SK-N-MC (cell line): Measurements from ENCODE around the gene SH2D3A.

ENCODE experiments used
- DNase-seq: peaks from one replicate; pipeline ENCODE4 v3.0.0-alpha.2; 2011; ENCODE audit warnings: low read depth, low spot score
- H3K27ac ChIP-seq: fragments of 200-600 bp; sonication (generic); 2 replicates; pipeline ENCODE4 v1.5.1; 2016; ENCODE audit warnings: mixed run types
- H3K36me3 ChIP-seq: fragments of 200-600 bp; sonication (generic); 2 replicates; pipeline ENCODE4 v1.6.1; 2017; ENCODE audit warnings: antibody characterized with exemption, low read length, mixed read lengths; ENCODE audit not compliant: insufficient read depth
- H3K4me3 ChIP-seq: fragments of 200-600 bp; sonication (generic); 2 replicates; pipeline ENCODE4 v1.5.1; 2016
- H3K9ac ChIP-seq: fragments of 200-600 bp; sonication (generic); 2 replicates; pipeline ENCODE4 v1.8.0; 2017; ENCODE audit warnings: mixed run types, mixed read lengths; ENCODE audit not compliant: insufficient read length
- H3K9me3 ChIP-seq: fragments of 200-600 bp; sonication (generic); 2 replicates; pipeline ENCODE4 v1.6.1; 2017; ENCODE audit warnings: low read depth, mild to moderate bottlenecking, antibody characterized with exemption, low read length, moderate library complexity, mixed read lengths
- EZH2 ChIP-seq: fragments of 200-600 bp; sonication (generic); IDR thresholded peaks from one replicate; pipeline ENCODE4 v1.6.1; 2017; ENCODE audit warnings: antibody characterized with exemption
- FOXP2 ChIP-seq: optimal IDR thresholded peaks from 2 replicates; pipeline ENCODE3; 2011; ENCODE audit warnings: mild to moderate bottlenecking, moderate library complexity; ENCODE audit not compliant: insufficient read depth; ENCODE audit errors: extremely low read length, control extremely low read depth
- POLR2AphosphoS5 ChIP-seq: IDR thresholded peaks from 2 replicates; pipeline ENCODE4 v1.6.1; 2012; ENCODE audit warnings: mild to moderate bottlenecking, low read depth, low read length, borderline replicate concordance

SH2D3A gene

GRCh38 chr19:6721138-6721474 lies 46.1 kb downstream of the SH2D3A start:
- DNase-seq = no peak
- H3K4me3 ChIP-seq = no peak overlapping the region
- H3K36me3 ChIP-seq = no peaks in the 10 kb centered on the region
- H3K9me3 ChIP-seq = no peaks in the 10 kb centered on the region
- H3K9ac ChIP-seq = no peak overlapping the region
- TF ChIP-seq FOXP2 (no peak), POLR2AphosphoS5 (no peak), EZH2 (no peak)
- H3K27ac ChIP-seq = no peak overlapping the region

DNA sequence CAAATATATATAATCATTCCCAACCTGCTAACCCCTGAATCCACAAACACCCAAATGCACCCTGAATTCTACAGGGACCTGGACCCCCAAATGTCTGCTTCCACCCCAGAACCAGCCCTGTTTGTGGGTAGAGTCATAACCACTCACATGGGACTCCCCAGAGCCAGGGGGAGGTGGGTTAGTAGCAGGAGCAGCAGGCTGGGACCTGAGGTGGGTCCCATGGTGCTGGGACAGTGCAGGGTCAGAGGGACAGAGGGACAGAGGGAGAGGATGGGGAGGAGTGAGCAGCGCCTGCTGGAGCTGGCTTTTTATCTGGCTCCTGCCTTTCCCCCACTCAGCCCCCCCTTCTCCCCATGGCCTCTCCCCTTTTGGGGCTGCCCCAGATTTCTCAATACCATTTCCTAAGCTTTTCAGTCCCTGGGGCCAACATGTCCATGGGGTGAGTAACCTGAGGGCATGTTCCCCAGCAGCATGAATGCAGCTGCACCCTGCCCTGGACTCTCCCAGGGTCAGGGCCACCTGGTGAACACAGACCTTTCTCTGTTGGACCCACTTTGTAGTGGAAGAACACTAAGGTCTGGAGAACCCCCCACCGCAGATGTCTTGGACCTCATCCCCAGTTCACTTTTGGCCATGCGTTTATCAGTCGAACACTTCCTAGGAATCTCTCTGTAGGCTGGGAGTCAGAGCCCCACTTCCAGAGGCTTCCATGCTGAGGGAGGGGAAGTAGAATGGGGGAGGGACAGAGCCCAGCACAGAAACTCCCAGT lies 46.7 kb downstream of the SH2D3A start, which contains the start of gene C3:
TSS of gene C3 (minus strand) at position 282 of the 769 bp plus-strand sequence. CDS start at position 221, 61 bp downstream.
- TF ChIP-seq FOXP2 = no peak
- TF ChIP-seq EZH2 = no peak
- no peak for TF ChIP-seq POLR2AphosphoS5
- Histone ChIP-seq H3K9me3 (no peaks in the 10 kb centered on the region), H3K9ac (no peak within 1 kb of the TSS), H3K4me3 (no peak within 1 kb of the TSS), H3K27ac (no peak within 1 kb of the TSS), H3K36me3 (no peaks in the 10 kb centered on the region)
- no peak for DNase-seq

- Histone ChIP-seq H3K9ac (no peak overlapping the region), H3K36me3 (no peaks in the 10 kb centered on the region), H3K9me3 (no peaks in the 10 kb centered on the region), H3K4me3 (no peak overlapping the region), H3K27ac (no peak overlapping the region)
- TF ChIP-seq EZH2 (no peak), POLR2AphosphoS5 (no peak), FOXP2 (no peak)
- DNase-seq = no peak
These were observed 47.3 kb downstream of the SH2D3A start for GRCh38 chr19:6719992-6720368.

- Histone ChIP-seq H3K9me3 (no peaks in the 10 kb centered on the region), H3K36me3 (no peaks in the 10 kb centered on the region), H3K9ac (no peak overlapping the region), H3K4me3 (no peak overlapping the region), H3K27ac (no peak overlapping the region)
- TF ChIP-seq POLR2AphosphoS5 = no peak
- no peak for TF ChIP-seq FOXP2
- TF ChIP-seq EZH2 = no peak
- no peak for DNase-seq
These were observed 47.7 kb downstream of the SH2D3A start for GRCh38 chr19:6719540-6719861.

- TF ChIP-seq EZH2 = no peak
- TF ChIP-seq POLR2AphosphoS5 = no peak
- TF ChIP-seq FOXP2 = no peak
- no peak overlapping the region for H3K4me3 ChIP-seq
- no peak overlapping the region for H3K9ac ChIP-seq
- H3K36me3 ChIP-seq = no peaks in the 10 kb centered on the region
- no peaks in the 10 kb centered on the region for H3K9me3 ChIP-seq
- H3K27ac ChIP-seq = no peak overlapping the region
- no peak for DNase-seq
These were observed 48.3 kb downstream of the SH2D3A start for GRCh38 chr19:6718741-6719539.

- Histone ChIP-seq H3K9me3 (no peaks in the 10 kb centered on the region), H3K36me3 (no peaks in the 10 kb centered on the region), H3K4me3 (no peak overlapping the region), H3K27ac (no peak overlapping the region), H3K9ac (no peak overlapping the region)
- TF ChIP-seq FOXP2 = no peak
- no peak for TF ChIP-seq EZH2
- no peak for TF ChIP-seq POLR2AphosphoS5
- DNase-seq = no peak
These were observed 49.0 kb downstream of the SH2D3A start for GRCh38 chr19:6718111-6718740.

DNA sequence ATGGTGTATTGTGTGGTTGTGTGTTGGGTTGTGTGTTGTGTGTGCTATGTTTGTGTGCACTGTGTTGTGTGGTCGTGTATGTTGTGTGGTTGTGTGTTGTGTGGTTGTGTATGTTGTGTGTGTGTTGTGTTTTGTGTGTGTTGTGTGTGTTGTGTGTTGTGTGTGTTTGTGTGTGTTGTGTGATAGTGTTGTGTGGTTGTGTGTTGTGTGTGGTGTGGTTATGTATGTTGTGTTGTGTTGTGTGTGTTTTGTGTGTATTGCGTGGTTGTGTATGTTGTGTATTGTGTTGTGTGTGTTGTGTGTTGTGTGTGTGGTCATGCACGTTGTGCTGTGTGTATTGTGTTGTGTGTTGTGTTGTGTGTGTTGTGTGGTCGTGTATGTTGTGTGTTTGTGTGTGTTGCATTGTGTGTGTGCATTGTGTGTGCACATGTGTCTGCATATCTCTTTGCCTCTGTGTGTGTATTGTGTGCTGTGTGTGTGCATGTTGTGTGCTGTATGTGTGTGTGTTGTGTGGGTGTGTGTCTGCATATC lies 49.7 kb downstream of the SH2D3A start:
- H3K9ac ChIP-seq = no peak overlapping the region
- H3K9me3 ChIP-seq = no peaks in the 10 kb centered on the region
- H3K27ac ChIP-seq = no peak overlapping the region
- no peak for DNase-seq
- no peak overlapping the region for H3K4me3 ChIP-seq
- no peak for TF ChIP-seq EZH2
- no peak for TF ChIP-seq POLR2AphosphoS5
- TF ChIP-seq FOXP2 = no peak
- H3K36me3 ChIP-seq = no peaks in the 10 kb centered on the region

- no peak for TF ChIP-seq POLR2AphosphoS5
- TF ChIP-seq FOXP2 = no peak
- no peak for TF ChIP-seq EZH2
- no peaks in the 10 kb centered on the region for H3K36me3 ChIP-seq
- H3K4me3 ChIP-seq = no peak overlapping the region
- DNase-seq = no peak
- no peak overlapping the region for H3K27ac ChIP-seq
- no peak overlapping the region for H3K9ac ChIP-seq
- no peaks in the 10 kb centered on the region for H3K9me3 ChIP-seq
These were observed 50.2 kb downstream of the SH2D3A start for GRCh38 chr19:6717036-6717435.
